DMS153 treated with DMSO at 0.1 percent for 48 hours (cell line): ENCODE data around the gene ZNF329.
A peak's percentile ranks its signal among the peaks of the same experiment; 100 is the strongest.
"Not testable (repeated sequence)": the region's sequence is repeated elsewhere in the genome, so short reads cannot be mapped to it uniquely, and the experiment has no call there.

Source experiments
- DNase-seq: peaks from one replicate; lab custom pipeline; 2025; ENCODE audit not compliant: unreplicated experiment; lab: John Stamatoyannopoulos, UW

Gene ZNF329

DNA sequence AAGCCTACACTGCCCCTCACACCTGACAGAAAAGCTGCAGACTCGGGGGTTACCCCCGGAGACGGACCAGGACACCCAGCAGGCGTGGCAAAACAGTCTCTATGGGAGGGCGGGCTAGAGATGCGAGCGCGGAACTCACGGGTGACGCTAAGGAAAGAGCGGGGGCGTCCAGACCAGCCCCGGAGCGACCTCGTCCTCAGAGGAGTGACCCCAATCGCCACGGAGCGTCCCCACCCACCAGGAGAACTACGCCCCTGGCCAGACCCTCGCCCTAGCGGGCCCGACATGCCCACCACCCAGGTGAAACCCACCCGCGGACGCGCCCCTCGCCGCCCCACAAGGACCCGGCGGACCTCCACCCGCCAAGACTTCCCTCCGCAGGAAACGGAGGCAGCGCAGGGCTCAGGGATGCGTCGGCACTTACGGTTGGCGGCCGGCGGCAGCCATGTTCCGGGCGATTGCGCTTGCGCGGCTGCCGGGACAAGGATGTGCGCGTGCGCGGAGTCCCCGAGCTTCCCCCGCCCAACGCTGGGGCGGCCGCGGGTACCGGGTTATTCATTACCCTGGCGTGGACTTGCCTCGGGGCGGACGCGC lies at the start of gene ZNF329:
Gene ZNF329 (minus strand): TSS at position 462 of the 594 bp plus-strand sequence. CDS start 21,286 bp downstream, outside the sequence.
- no peak for DNase-seq

GRCh38 chr19:58196901-58197616 lies 46.5 kb upstream of the ZNF329 start:
- DNase-seq, result no peak

DNA sequence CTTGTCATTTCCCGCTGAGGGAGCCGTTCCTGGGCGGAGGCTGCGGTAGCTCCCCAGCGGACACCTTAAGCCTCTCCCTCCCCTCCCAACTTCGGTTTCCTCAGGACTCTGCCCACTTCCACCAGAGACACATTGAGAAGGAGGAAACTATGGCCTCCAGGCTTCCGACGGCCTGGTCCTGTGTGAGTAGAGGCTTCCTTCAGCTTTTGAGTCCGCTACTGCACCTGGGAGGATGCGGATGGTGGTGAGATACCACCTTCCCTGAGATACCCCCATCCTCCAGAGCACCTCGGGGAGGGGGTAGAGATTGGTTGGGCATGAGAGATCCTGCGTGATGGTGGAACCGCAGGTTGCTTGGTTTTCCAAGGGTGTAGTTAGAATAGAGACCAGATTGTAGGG lies 33.2 kb upstream of the ZNF329 start:
- DNase-seq, result no peak

DNA sequence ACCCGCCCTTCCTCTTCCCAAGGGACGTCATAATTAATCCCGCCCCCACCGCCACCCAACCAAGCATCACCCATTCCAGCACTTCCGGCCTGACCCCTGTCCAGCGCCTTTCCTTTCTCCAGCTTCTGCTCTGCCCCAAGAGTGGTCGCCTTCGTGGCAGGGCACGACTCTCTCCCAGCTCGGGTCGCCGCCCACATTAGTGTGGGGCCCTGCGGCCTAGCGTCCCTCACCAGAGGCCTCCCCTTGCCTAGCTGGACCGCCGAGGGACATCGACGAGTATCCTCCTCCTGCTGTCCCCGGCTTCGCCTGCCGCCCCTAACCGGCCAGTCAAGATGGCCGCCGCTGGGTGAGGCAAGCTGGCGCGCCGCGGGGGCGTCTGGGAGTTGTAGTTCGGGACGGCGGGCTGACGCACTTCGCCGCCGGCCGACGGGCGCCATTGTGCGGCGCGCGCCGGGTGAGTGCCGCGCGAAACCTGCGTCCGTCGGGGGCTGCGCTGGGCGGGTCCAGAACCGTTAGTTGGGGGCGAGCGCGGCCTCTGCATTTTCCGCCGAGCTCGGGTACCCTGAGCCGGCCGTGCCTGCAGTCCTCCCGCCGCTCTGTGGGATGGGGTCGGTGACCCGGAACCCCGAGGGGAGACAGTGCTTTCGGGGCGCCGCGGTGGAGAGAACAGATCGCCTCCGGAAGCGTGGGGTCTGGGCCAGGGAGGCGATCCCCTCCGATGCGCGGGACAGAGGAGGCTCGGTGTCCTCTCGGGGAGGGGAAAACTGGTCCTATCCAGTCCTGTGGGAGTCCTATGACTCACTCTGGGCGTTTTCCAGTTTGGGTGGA lies 32.6 kb upstream of the ZNF329 start, which contains the start of gene ZNF274:
Gene ZNF274 (plus strand): TSS at position 73 of the 828 bp plus-strand sequence. CDS start 905 bp downstream, outside the sequence.
- peak; percentile 86 for DNase-seq

DNA sequence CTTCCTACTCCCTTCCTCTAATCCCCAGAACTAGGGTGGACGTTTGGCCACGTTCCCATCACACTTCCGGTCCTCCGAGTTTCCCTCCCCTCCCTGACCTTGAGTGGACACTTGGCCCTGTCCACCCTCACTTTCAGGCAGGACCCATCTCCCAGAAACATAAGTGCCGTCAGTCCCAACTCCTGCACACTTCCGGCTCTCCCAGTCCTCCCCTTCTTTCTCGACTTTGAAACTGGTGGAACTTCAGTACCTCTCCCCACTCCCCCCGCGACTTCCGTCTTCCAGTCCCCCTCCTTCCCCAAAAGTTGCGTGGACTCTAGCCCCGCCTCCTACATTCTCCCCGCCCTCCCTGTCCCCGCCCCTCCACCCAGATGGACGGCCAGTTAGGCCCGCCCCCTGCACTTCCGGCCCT lies 32.0 kb upstream of the ZNF329 start:
- DNase-seq, result no peak

DNA sequence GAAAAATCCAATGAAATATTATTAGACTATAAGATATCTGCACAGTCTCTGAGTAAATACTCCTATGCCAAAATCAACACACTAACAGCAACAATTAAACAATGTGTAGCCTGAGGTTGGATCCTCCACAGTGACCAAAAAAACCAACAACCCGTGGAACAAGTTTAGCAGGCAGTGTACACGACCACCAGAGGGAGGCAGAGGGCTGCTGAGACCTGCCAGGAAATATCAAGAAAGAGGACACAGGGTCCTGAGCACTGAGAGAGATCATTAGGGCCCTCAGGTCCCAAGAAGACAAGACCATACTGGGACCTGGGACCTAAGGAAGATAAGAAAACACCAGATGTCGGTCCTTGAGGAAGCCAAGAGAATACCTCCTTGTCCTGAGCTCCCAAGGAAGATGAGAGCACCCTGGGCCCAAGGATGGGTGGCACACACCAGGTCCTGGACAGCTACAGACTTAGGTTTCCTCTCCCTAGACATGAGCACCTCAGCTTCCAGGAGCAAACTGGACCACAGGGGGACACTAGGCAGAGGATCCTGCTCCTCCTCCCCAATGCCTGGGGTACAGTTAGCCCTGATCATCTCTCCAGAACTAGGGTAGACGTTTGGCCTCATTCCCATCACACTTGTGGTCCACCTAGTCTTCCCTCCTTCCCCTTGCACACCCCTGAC lies 31.4 kb upstream of the ZNF329 start:
- no peak for DNase-seq

- no peak for DNase-seq
These were observed 20.3 kb upstream of the ZNF329 start for GRCh38 chr19:58170860-58171259.

DNA sequence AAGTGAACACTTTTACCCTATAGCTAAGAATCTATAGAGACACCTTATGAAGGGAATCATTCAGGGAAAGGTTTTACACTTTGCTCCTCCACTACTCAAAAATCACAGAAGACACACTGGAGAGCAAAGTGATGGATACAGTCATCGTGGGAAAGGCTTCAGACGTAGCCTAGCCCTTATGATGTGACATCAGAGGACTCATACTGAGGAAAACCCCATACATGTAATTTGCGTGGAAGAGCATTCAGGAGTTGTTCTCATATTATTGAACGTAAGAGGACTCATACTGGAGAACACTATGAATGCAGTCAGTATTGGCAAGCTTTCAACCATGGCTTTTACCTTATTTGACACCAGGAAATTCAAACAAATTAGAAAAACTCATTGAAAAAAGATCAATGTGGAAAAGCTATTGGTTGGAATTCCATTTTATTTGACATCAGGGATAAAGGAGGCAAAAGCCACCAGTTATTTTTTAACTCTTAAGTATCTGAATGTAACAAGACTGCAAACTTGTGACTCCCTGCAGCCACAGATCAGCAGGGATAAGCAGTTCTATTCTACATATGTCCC lies 16.2 kb upstream of the ZNF329 start:
- no peak for DNase-seq

DNA sequence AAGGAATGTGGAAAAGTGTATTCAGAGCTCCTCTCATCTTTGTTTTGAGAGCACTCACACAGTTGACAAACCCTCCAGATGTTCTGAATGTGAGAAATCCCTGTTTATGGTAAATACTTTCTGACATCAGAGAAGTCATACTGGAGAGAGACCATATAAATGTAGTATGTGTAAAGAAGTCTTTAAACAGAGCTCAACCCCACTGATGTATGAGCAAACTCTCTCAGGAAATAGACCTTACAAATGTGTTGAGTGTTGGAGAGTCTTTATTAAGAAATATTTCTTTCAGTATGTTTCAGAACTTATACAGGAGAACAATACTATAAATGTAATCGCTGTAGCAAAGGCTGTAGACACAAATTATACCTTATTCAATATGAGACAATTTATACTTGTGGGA lies 15.7 kb upstream of the ZNF329 start:
- no peak for DNase-seq

GRCh38 chr19:58157045-58157728 lies 6.6 kb upstream of the ZNF329 start:
- no peak for DNase-seq

- no peak for DNase-seq
These were observed 4.4 kb upstream of the ZNF329 start for GRCh38 chr19:58154679-58155648.

DNA sequence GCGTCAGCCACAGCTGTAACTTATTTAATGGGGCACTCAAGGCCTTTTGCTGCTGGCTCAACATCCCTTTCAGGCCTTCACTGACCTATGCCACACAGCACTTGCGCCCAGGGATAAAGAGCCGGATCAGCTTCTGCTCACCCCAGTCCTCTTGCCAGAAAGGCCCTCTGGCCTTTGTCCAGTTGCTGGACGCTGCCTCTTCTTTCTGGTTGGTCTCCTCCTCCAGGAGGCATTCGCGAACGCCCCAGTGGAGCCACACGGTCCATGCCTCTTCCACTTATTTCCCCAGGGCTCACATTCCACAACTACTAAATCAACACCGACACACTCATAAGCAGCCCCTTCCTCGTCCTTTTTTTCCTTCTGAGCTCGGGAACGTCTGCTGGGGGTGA lies 3.7 kb upstream of the ZNF329 start:
- no peak for DNase-seq

DNA sequence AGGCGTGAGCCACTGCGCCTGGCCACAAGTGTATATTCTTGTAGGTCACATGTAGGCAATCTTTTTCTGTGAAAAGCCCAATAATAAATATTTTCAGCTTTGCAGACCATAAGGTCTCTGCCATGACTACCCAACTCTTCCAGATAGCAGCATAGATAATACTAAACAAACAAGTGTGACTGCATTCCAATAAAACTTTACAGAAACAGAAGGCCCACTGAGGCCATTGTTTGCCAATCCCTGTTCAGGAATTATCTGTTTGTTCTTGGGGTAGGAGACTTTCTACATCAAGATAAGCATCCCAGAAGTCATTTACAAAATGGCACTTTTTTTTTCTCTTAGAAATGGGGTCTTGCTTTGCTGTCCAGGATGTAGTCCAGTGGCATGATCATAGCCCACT lies 2.8 kb upstream of the ZNF329 start:
- no peak for DNase-seq

GRCh38 chr19:58147475-58147874 lies 3.1 kb downstream of the ZNF329 start:
- not testable (repeated sequence) for DNase-seq

DNA sequence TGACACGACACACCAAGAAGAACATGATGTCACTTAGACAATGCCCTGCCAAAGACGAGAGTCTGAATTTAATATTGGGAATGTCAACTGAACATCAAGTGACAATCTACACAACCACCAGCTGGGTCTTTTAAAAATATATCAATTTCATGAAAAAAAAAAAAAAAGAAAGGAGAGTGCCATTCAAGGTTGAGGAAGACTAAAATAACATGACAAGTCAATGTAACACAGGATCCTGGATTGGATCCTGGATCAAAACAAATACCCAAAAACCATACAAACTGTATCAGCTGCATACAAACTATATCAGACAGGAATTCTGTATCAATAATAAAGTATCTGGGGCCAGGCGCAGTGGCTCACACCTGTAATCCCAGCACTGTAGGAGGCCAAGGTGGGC lies 4.7 kb downstream of the ZNF329 start:
- DNase-seq, result no peak

- no peak for DNase-seq
These were observed 16.3 kb downstream of the ZNF329 start for GRCh38 chr19:58134244-58134643.

GRCh38 chr19:58129284-58129683 lies 21.3 kb downstream of the ZNF329 start:
- no peak for DNase-seq

- DNase-seq, result no peak
These were observed 22.4 kb downstream of the ZNF329 start for GRCh38 chr19:58128041-58128685.

GRCh38 chr19:58123354-58123753 lies 27.2 kb downstream of the ZNF329 start:
- DNase-seq, result no peak
